GM12892 (cell line): ENCODE results near the gene SLC6A3.
"Not testable (repeated sequence)": the region's sequence is repeated elsewhere in the genome, so short reads cannot be mapped to it uniquely, and the experiment has no call there.

Experiments
- DNase-seq: peaks from one replicate; pipeline ENCODE4 v3.0.0; 2011; ENCODE audit not compliant: insufficient read length
- FAIRE-seq: peaks from 2 replicates; lab custom pipeline; 2011; peaks lifted over from hg19 to GRCh38; lab: Jason Lieb, UNC
- POLR2A ChIP-seq: IDR thresholded peaks from 2 replicates; pipeline ENCODE4 v1.6.1; 2011; ENCODE audit warnings: low read depth, low read length, control low read depth
- POLR2AphosphoS5 ChIP-seq: IDR thresholded peaks from 2 replicates; pipeline ENCODE4 v1.6.1; 2011; ENCODE audit warnings: low read depth, low read length, control low read depth
- TAF1 ChIP-seq: IDR thresholded peaks from 2 replicates; pipeline ENCODE4 v1.6.1; 2011; ENCODE audit warnings: low read depth, mild to moderate bottlenecking, control low read depth, low read length, borderline replicate concordance

Gene SLC6A3

DNA sequence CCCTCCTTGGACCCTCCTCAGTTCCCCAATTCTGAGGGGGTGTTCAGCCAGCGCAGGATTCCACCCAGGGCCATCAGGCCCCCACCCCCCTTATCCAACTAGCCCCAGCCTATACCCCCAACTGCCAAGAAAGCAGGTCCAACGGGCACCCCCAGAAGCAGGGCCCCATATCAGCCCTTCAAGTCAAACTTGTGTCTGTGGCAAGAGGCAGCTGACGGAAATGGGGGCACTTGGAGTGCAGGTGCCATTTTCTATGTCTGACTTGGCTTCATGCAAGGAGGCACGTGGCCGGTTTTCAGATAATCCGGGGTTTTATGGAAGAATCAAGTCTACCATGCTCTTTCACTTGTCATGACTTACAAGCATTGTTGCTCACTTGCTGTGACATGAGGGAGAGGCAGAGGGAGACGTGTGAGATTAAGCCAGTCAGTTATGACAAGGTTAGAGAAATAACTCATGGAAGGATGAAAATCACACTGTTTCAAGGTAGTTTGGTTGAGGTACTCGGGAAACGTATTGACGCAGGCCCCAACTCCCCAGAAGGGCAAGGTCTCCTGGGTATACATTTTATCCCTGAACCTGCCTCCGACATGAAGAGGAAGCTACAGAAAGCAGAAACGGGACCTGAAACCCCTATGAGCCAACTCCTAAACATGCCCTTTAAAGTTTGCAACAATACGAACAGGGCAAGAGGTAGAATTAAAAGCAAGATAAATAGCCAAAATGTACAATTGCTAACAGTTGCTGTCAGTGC is 73.8 kb downstream of the SLC6A3 start:
- TF ChIP-seq POLR2AphosphoS5 (no peak), TAF1 (no peak), POLR2A (no peak)
- no peak for DNase-seq
- FAIRE-seq, result no peak

GRCh38 chr5:1370006-1370405 is 75.2 kb downstream of the SLC6A3 start:
- TF ChIP-seq TAF1 (no peak), POLR2AphosphoS5 (no peak), POLR2A (no peak)
- DNase-seq (no peak), FAIRE-seq (no peak)

- TF ChIP-seq POLR2AphosphoS5 (no peak), TAF1 (no peak), POLR2A (no peak)
- DNase-seq (no peak), FAIRE-seq (no peak)
These were observed 76.5 kb downstream of the SLC6A3 start for GRCh38 chr5:1368756-1369155.

DNA sequence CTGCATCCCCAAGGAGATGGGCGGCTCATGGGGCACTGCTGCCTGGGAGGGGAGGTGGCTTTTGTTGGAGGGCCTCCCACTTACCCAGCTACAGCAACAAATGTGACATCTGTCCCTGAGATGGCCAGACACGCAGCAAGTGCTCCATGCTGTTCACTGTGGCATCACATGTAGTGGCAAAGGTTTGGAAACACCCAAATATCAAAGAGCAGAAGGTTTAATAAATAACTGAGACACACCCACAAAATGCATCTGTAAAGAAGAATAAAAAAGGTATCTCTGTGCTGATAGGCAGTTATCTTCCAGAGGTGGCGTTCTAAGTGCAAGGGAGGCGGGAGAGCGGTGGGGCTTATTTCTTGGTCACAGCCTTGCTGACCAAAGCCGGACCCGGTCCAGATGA is 77.0 kb downstream of the SLC6A3 start:
- no peak for FAIRE-seq
- TF ChIP-seq POLR2AphosphoS5, result no peak
- TF ChIP-seq TAF1, result no peak
- no peak for TF ChIP-seq POLR2A
- DNase-seq, result no peak

GRCh38 chr5:1367149-1367548 is 78.1 kb downstream of the SLC6A3 start:
- TF ChIP-seq POLR2A, result no peak
- TF ChIP-seq TAF1, result no peak
- TF ChIP-seq POLR2AphosphoS5, result no peak
- FAIRE-seq, result no peak
- DNase-seq, result no peak

DNA sequence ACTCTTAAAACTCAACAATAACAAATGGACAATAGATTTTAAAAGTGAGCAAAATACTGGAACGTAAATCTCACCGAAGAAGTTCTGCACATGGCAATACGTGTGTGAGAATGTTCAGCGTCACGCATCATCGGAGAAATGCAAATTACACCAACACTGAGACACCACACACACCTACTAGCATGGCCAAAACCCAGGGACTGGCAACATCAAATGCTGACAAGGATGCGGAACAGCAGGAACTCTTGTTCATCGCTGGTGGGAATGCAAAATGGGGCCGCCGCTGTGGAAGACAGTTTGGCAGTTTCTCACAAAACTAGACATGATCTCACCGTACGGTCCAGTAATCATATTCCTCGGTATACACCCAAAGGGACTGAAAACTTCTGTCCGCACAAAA is 78.7 kb downstream of the SLC6A3 start:
- TF ChIP-seq POLR2AphosphoS5 (no peak), POLR2A (no peak), TAF1 (no peak)
- FAIRE-seq (no peak), DNase-seq (no peak)

DNA sequence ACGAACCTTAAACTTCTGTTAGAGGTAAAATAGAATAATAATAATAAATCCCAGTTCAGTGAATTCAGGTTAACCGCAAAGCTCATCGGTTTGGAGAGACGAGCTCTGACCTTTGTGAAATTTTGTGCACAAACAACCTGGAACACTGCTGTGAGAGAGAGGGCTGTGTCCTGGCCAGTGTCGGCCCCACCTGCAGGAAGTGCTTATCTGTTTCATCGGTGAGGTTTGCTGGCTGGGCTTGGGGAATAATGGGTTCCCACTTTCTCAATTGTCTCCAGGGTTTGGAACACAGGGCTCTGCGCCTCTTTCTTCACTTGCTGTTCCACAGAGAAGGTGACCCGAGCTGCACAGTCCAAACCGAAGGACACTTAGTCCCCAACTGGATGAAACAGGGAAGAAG is 81.0 kb downstream of the SLC6A3 start:
- TF ChIP-seq TAF1, result no peak
- no peak for TF ChIP-seq POLR2A
- TF ChIP-seq POLR2AphosphoS5, result no peak
- FAIRE-seq (no peak), DNase-seq (no peak)

- FAIRE-seq, result no peak
These were observed 81.7 kb downstream of the SLC6A3 start for GRCh38 chr5:1363581-1363980.

DNA sequence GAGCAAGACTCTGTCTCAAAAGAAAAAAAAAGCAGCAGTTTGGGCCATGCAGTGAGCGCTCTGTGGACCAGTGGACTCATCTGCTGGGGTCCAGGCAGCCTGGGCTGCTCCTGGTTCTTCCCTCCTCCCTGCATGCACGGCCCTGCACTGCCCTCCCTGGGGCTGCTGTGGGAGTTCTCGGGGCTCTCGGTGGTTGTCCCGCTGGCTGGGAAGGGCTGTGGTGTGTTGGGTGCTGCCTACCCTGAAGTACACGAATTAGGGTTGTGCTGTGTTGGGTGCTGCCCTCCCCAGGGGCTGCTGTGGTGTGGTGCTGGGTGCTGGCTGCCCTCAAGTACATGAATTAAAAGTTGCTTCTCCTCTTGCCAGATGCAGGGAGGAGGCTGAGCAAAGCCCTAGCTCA is 82.1 kb downstream of the SLC6A3 start:
- TF ChIP-seq TAF1, result no peak
- TF ChIP-seq POLR2AphosphoS5, result no peak
- no peak for TF ChIP-seq POLR2A
- DNase-seq, result no peak
- no peak for FAIRE-seq

More at GRCh38 chr5:1363581-1363980, 81.7 kb downstream of the SLC6A3 start:
- no peak for DNase-seq
- TF ChIP-seq TAF1 (no peak), POLR2A (no peak), POLR2AphosphoS5 (no peak)

DNA sequence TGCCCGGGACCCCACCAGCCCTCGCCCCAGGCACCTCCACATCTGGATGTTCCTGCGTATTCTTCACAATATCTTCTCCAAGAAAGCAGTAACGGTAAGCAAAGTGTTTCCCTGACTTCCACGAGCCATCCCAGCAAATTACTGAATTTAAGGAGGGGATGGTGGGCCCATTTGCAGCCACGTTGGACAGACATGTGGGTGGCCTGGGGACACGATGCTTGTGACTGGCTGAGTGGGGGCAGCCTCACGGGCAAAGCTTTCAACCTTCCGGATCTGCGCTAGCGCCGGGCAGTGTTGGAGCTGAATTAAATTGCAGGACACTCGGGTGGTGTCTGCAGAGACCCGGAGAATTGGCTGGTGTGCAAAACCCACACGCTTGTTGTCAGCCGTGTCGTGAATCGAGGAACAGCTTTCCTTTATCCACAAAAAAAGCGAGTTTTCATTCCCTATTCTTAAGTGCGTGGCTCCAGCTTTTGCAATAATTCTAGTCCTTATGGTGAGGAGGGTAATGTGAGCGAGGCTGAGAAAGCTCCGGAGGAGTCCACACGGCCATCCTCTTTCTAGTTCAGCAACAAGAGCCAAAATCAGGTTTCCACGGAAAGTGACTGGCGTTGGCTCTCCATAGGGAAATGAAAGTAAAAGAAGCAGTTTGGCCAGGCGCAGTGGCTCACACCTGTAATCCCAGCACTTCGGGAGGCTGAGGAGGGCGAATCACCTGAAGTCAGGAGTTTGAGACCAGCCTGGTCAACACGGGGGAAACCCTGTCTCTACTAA is 82.8 kb downstream of the SLC6A3 start:
- FAIRE-seq (no peak), DNase-seq (no peak)
- no peak for TF ChIP-seq TAF1

DNA sequence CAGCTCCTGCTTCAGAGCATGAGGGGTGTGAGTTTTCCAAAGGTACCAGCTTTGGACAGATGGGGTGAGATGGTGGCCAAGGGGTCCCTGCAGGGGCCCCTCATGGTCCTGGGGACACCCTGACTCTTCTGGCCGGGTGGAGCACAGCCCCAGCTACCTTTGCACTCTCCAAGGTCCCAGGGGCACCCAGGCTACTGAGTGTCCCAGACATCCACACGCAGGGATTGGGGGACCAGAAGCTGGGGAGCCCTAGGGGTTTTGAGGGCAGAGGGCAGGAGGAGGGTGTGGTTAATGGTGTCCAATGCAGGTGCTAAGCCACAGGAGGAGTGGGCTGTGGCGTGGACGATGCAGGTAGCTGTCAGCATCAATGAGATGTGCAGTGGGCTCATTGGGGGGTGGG is 84.4 kb downstream of the SLC6A3 start:
- FAIRE-seq (no peak), DNase-seq (no peak)
- TF ChIP-seq TAF1, result no peak
- TF ChIP-seq POLR2A, result no peak
- no peak for TF ChIP-seq POLR2AphosphoS5

- DNase-seq, FAIRE-seq: not testable (repeated sequence)
These were observed 84.9 kb downstream of the SLC6A3 start for GRCh38 chr5:1360367-1360766.

DNA sequence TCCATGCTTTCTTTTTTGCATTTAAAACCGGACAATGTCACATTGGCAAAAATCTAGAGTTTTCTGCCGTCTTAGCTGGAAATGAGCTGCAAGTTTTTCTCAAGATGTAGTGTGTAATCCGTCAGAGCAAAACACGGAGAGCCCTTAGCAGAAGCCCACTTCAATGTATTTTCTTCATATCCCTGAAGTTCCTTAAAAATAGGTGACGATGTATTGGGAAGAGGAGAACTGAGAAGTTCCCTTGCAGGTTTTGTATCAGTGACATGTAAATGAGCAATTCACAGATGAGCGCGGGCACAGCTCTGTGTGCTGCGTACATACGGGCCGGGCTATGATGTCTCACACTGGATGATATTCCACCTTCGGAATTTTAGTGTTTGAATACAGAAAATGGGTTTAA is 85.5 kb downstream of the SLC6A3 start:
- DNase-seq (no peak), FAIRE-seq (no peak)
- TF ChIP-seq TAF1, result no peak
- no peak for TF ChIP-seq POLR2A
